IMR-90 (cell line): ENCODE results near the gene LRPAP1. TPM values are rescaled to one million over a fixed set of nuclear protein-coding genes. Genes with fewer than 3 reads are reported as not detected.

Source experiments
- ATAC-seq: fragments of 200-7000 bp; cut with Tn5 transposase; 2 replicates; pipeline ENCODE4 v1.9.1; 2020; ENCODE audit warnings: low read depth, mild to moderate bottlenecking, moderate library complexity
- BruUV-seq: library from RNA; stranded (reverse); fragments of 400-500 nt; replicated peaks from 2 replicates; lab custom pipeline; 2021; lab: Mats Ljungman, UMichigan
- CTCF ChIA-PET: fragments of 300-600 bp; formaldehyde crosslinking; extraction: SDS; loops from one replicate; lab custom pipeline; 2021; ENCODE audit warnings: antibody characterized with exemption; lab: Yijun Ruan, JAX
- POLR2A ChIA-PET: fragments of 300-600 bp; sonication (Branson Sonifier 250); formaldehyde crosslinking; loops from one replicate; lab custom pipeline; 2022; ENCODE audit warnings: antibody characterized with exemption; ENCODE audit not compliant: unreplicated experiment; lab: Charles Lee
- DNase-seq: peaks from one replicate; pipeline ENCODE4 v3.0.0; 2013
- H2AFZ ChIP-seq: replicated peaks from 2 replicates; pipeline ENCODE3; 2013; ENCODE audit warnings: low read length, mild to moderate bottlenecking; ENCODE audit not compliant: poor library complexity
- H2AK5ac ChIP-seq: 2 replicates; pipeline ENCODE4 v1.6.1; 2013; ENCODE audit warnings: low read depth, low read length, inconsistent platforms
- H2AK9ac ChIP-seq: replicated peaks from 2 replicates; pipeline ENCODE3; 2013; ENCODE audit warnings: mild to moderate bottlenecking, low read depth, low read length, moderate library complexity; ENCODE audit not compliant: poor library complexity
- H2BK120ac ChIP-seq: 2 replicates; pipeline ENCODE4 v1.6.1; 2013; ENCODE audit warnings: low read depth, low read length, inconsistent platforms
- H2BK15ac ChIP-seq: 3 replicates; pipeline ENCODE4 v1.6.1; 2013; ENCODE audit warnings: low read depth, low read length, inconsistent platforms
- H2BK20ac ChIP-seq: 2 replicates; pipeline ENCODE4 v1.6.1; 2013; ENCODE audit warnings: low read depth, mild to moderate bottlenecking, inconsistent platforms, low read length, moderate library complexity
- H2BK5ac ChIP-seq: 2 replicates; pipeline ENCODE4 v1.6.1; 2013; ENCODE audit warnings: mild to moderate bottlenecking, low read depth, low read length, inconsistent platforms; ENCODE audit not compliant: poor library complexity, severe bottlenecking
- H3K14ac ChIP-seq: replicated peaks from 2 replicates; pipeline ENCODE4 v1.6.1; 2013; ENCODE audit warnings: low read depth, low read length, inconsistent platforms
- H3K18ac ChIP-seq: 2 replicates; pipeline ENCODE4 v1.6.1; 2013; ENCODE audit warnings: low read depth, low read length, control low read depth
- H3K23ac ChIP-seq: 2 replicates; pipeline ENCODE4 v1.6.1; 2013; ENCODE audit warnings: low read depth, low read length, inconsistent platforms
- H3K27ac ChIP-seq: 2 replicates; pipeline ENCODE4 v1.5.1; 2013; ENCODE audit warnings: mild to moderate bottlenecking, control low read depth, low read length; ENCODE audit not compliant: insufficient read depth
- H3K27me3 ChIP-seq: 2 replicates; pipeline ENCODE4 v1.6.1; 2013; ENCODE audit warnings: low read length; ENCODE audit not compliant: control insufficient read depth, insufficient read depth
- H3K36me3 ChIP-seq: 2 replicates; pipeline ENCODE4 v1.6.1; 2013; ENCODE audit warnings: low read length, mixed read lengths; ENCODE audit not compliant: control insufficient read depth, insufficient read depth
- H3K4ac ChIP-seq: 2 replicates; pipeline ENCODE4 v1.6.1; 2013; ENCODE audit warnings: low read depth, low read length, inconsistent platforms
- H3K4me1 ChIP-seq: 2 replicates; pipeline ENCODE4 v1.6.1; 2013; ENCODE audit warnings: low read length, mixed read lengths; ENCODE audit not compliant: control insufficient read depth, insufficient read depth
- H3K4me2 ChIP-seq: 2 replicates; pipeline ENCODE4 v1.6.1; 2013; ENCODE audit warnings: low read depth, mild to moderate bottlenecking, control low read depth, low read length, moderate library complexity
- H3K4me3 ChIP-seq: 2 replicates; pipeline ENCODE4 v1.5.1; 2013; ENCODE audit warnings: low read depth, mild to moderate bottlenecking, control low read depth, low read length, moderate library complexity; ENCODE audit not compliant: insufficient read depth
- H3K56ac ChIP-seq: 2 replicates; pipeline ENCODE4 v1.6.1; 2013; ENCODE audit warnings: low read length, inconsistent platforms; ENCODE audit not compliant: insufficient read depth; ENCODE audit errors: extremely low read depth
- H3K79me1 ChIP-seq, 2 experiments: 2 replicates each; pipeline ENCODE4 v1.6.1; 2013; ENCODE audit warnings: low read length in 2 of 2, inconsistent platforms in 1 of 2, low read depth in 1 of 2
- H3K9ac ChIP-seq: 2 replicates; pipeline ENCODE4 v1.6.1; 2013; ENCODE audit warnings: low read depth, low read length, control low read depth
- H3K9me1 ChIP-seq: 2 replicates; pipeline ENCODE4 v1.6.1; 2013; ENCODE audit warnings: low read length, inconsistent platforms; ENCODE audit not compliant: insufficient read depth
- H3K9me3 ChIP-seq: 2 replicates; pipeline ENCODE4 v1.6.1; 2013; ENCODE audit warnings: low read length; ENCODE audit not compliant: control insufficient read depth, insufficient read depth
- H4K20me1 ChIP-seq: 2 replicates; pipeline ENCODE4 v1.6.1; 2013; ENCODE audit warnings: low read length, inconsistent platforms; ENCODE audit not compliant: insufficient read depth
- H4K5ac ChIP-seq: 2 replicates; pipeline ENCODE4 v1.6.1; 2013; ENCODE audit warnings: mild to moderate bottlenecking, low read depth, low read length, control low read depth
- H4K8ac ChIP-seq, 2 experiments: 2 replicates each; pipeline ENCODE4 v1.6.1; 2013; ENCODE audit warnings: low read depth in 2 of 2, low read length in 2 of 2, control low read depth in 1 of 2, inconsistent platforms in 1 of 2
- H4K91ac ChIP-seq: 2 replicates; pipeline ENCODE4 v1.6.1; 2013; ENCODE audit warnings: low read depth, low read length, inconsistent platforms; ENCODE audit not compliant: insufficient read depth
- BHLHE40 ChIP-seq: fragments of 150-350 bp; IDR thresholded peaks from 2 replicates; pipeline ENCODE4 v1.6.1; 2016; ENCODE audit warnings: mild to moderate bottlenecking, low read depth, low read length
- CHD1 ChIP-seq: IDR thresholded peaks from 2 replicates; pipeline ENCODE4 v1.6.1; 2012; ENCODE audit warnings: low read depth, low read length, improper control_type of control experiment
- FOS ChIP-seq: fragments of 150-350 bp; IDR thresholded peaks from 2 replicates; pipeline ENCODE4 v1.6.1; 2016; ENCODE audit warnings: low read depth, low read length
- MAZ ChIP-seq: IDR thresholded peaks from 2 replicates; pipeline ENCODE4 v1.6.1; 2012; ENCODE audit warnings: low read depth, mild to moderate bottlenecking, low read length, improper control_type of control experiment, moderate library complexity, borderline replicate concordance
- MXI1 ChIP-seq: IDR thresholded peaks from 2 replicates; pipeline ENCODE4 v1.6.1; 2012; ENCODE audit warnings: low read depth, mild to moderate bottlenecking, low read length, moderate library complexity, borderline replicate concordance
- NFE2L2 ChIP-seq: fragments of 150-350 bp; IDR thresholded peaks from 2 replicates; pipeline ENCODE4 v1.6.1; 2016; ENCODE audit warnings: low read depth, mild to moderate bottlenecking, low read length
- POLR2A ChIP-seq: IDR thresholded peaks from 2 replicates; pipeline ENCODE4 v1.6.1; 2012; ENCODE audit warnings: mild to moderate bottlenecking, low read depth, low read length
- RAD21 ChIP-seq: IDR thresholded peaks from 2 replicates; pipeline ENCODE4 v1.6.1; 2012; ENCODE audit warnings: low read length, improper control_type of control experiment
- SMC3 ChIP-seq: fragments of 150-350 bp; IDR thresholded peaks from 2 replicates; pipeline ENCODE4 v1.6.1; 2016; ENCODE audit warnings: low read depth, mild to moderate bottlenecking, antibody characterized with exemption, low read length, moderate library complexity
- WGBS, 2 experiments: methylation state at CpG; one replicate each; pipeline versions ENCODE4 v1.1.5 to v1.1.7; 2013; ENCODE audit warnings: missing lambda C conversion rate in 2 of 2; ENCODE audit not compliant: insufficient read length in 1 of 2; ENCODE audit errors: extremely low coverage in 2 of 2; 5-methylcytosine and 5-hydroxymethylcytosine counted together
- dilution Hi-C: fragments of 300-500 bp; cut with HindIII; formaldehyde crosslinking; loops from one replicate; pipeline ENCODE4 v1.14.3; 2018; ENCODE audit warnings: low sequenced_read_pairs; ENCODE audit not compliant: unreplicated experiment
- in situ Hi-C: fragments of 300-500 bp; cut with MboI; formaldehyde crosslinking; loops from 3 replicates; pipeline ENCODE4 v1.14.3; 2019; ENCODE audit warnings: low sequenced_read_pairs, inconsistent platforms, mixed read lengths
- intact Hi-C: fragments of 100-400 bp; cut with micrococcal nuclease; formaldehyde crosslinking; loops from 2 replicates; pipeline ENCODE4 v1.10.0; 2022
- polyA plus RNA-seq, 3 experiments: library from polyadenylated mRNA; depleted of rRNA; stranded (reverse); fragments of >200 nt; gene quantifications; 2 replicates each; pipeline ENCODE4 v1.2.3, GENCODE V29; 2012; ENCODE audit warnings: low replicate concordance in 1 of 3
- total RNA-seq: library from RNA; depleted of rRNA; stranded (reverse); fragments of >200 nt; gene quantifications from 2 replicates; pipeline ENCODE4 v1.2.3, GENCODE V29; 2012
- TF ChIP-seq, protein P1 (sequence below): conservative IDR thresholded peaks from 2 replicates; pipeline ENCODE4 v1.5.1; 2012; ENCODE audit warnings: mild to moderate bottlenecking, low read depth, low read length, improper control_type of control experiment
- TF ChIP-seq, protein P2 (sequence below): fragments of 150-350 bp; IDR thresholded peaks from 2 replicates; pipeline ENCODE4 v1.6.1; 2016; ENCODE audit warnings: low read depth, mild to moderate bottlenecking, low read length, moderate library complexity, borderline replicate concordance
- TF ChIP-seq, protein P3 (sequence below): fragments of 150-350 bp; IDR thresholded peaks from 2 replicates; pipeline ENCODE4 v1.6.1; 2017; ENCODE audit warnings: mild to moderate bottlenecking, antibody characterized with exemption, low read length, low read depth

The LRPAP1 gene
- total and polyA plus RNA-seq, 2 of the 4 experiments (the other 2 are of a cell fraction) = 135 to 175 TPM

DNA sequence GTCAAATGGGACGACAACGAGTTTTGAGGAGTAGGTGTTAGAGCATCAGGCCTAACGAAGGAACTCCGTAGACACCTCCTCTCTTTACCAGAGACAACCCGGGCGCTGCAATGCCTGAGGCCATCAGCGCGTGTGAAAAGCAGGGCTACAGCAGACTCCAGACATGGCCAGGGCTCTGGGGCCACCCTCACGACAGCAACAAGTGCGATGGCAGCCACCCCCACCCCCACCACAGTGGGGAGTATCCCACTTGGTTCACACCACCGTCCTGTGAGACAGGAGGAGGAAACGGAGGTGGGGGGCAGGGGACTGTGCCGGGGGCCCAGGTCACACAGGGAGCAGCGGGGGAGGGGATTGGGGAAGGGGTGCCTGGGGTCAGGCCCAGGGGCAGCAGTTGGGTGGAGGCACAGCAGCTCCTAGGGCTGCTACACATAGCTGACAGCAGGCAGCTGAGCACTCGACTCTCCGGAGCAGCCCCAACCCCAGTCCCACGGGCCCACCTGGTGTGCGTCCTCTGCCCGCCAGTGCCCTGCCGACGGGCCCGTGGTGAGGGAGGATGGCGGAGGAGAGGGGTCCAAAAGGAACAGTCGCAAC, 8.5 kb downstream of the LRPAP1 start:
- H2AK5ac ChIP-seq = no peak overlapping the region
- intact Hi-C loops (no loop called here), in situ Hi-C loops (no loop called here), dilution Hi-C loops (no loop called here)
- H3K18ac ChIP-seq = no peak overlapping the region
- H2AFZ ChIP-seq = no peak overlapping the region
- H2BK5ac ChIP-seq = no peak overlapping the region
- H2BK15ac ChIP-seq = no peak overlapping the region
- H4K5ac ChIP-seq = no peak overlapping the region
- H3K79me1 ChIP-seq = peaks cover 5 to 22% of the 10 kb centered on the region in 2 experiments
- H3K4ac ChIP-seq = no peak overlapping the region
- no peak overlapping the region for H4K8ac ChIP-seq
- no peak overlapping the region for H3K4me2 ChIP-seq
- H3K4me1 ChIP-seq = no peaks in the 10 kb centered on the region
- H2AK9ac ChIP-seq = peak overlapping the region; percentile 39
- H3K56ac ChIP-seq = no peak overlapping the region
- no peak overlapping the region for H3K14ac ChIP-seq
- no peaks in the 10 kb centered on the region for H3K9me1 ChIP-seq
- TF ChIP-seq BHLHE40 (no peak), CHD1 (no peak), SMC3 (no peak), NFE2L2 (no peak), RAD21 (no peak), MAZ (no peak), FOS (no peak), MXI1 (no peak), POLR2A (no peak)
- TF ChIP-seq, protein P1, sequence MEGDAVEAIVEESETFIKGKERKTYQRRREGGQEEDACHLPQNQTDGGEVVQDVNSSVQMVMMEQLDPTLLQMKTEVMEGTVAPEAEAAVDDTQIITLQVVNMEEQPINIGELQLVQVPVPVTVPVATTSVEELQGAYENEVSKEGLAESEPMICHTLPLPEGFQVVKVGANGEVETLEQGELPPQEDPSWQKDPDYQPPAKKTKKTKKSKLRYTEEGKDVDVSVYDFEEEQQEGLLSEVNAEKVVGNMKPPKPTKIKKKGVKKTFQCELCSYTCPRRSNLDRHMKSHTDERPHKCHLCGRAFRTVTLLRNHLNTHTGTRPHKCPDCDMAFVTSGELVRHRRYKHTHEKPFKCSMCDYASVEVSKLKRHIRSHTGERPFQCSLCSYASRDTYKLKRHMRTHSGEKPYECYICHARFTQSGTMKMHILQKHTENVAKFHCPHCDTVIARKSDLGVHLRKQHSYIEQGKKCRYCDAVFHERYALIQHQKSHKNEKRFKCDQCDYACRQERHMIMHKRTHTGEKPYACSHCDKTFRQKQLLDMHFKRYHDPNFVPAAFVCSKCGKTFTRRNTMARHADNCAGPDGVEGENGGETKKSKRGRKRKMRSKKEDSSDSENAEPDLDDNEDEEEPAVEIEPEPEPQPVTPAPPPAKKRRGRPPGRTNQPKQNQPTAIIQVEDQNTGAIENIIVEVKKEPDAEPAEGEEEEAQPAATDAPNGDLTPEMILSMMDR = no peak
- TF ChIP-seq, protein P2, sequence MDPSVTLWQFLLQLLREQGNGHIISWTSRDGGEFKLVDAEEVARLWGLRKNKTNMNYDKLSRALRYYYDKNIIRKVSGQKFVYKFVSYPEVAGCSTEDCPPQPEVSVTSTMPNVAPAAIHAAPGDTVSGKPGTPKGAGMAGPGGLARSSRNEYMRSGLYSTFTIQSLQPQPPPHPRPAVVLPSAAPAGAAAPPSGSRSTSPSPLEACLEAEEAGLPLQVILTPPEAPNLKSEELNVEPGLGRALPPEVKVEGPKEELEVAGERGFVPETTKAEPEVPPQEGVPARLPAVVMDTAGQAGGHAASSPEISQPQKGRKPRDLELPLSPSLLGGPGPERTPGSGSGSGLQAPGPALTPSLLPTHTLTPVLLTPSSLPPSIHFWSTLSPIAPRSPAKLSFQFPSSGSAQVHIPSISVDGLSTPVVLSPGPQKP = no peak
- TF ChIP-seq, protein P3, sequence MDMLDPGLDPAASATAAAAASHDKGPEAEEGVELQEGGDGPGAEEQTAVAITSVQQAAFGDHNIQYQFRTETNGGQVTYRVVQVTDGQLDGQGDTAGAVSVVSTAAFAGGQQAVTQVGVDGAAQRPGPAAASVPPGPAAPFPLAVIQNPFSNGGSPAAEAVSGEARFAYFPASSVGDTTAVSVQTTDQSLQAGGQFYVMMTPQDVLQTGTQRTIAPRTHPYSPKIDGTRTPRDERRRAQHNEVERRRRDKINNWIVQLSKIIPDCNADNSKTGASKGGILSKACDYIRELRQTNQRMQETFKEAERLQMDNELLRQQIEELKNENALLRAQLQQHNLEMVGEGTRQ = no peak
- DNase-seq (no peak), ATAC-seq (no peak)
- no TSS peak for BruUV-seq
- H3K9ac ChIP-seq = no peak overlapping the region
- no peak overlapping the region for H2BK120ac ChIP-seq
- H2BK20ac ChIP-seq = no peak overlapping the region
- ChIA-PET POLR2A (no interaction called here), CTCF (no interaction called here)
- peaks cover 36% of the 10 kb centered on the region for H4K20me1 ChIP-seq
- H3K9me3 ChIP-seq = no peaks in the 10 kb centered on the region
- H3K27me3 ChIP-seq = no peaks in the 10 kb centered on the region
- H3K36me3 ChIP-seq = peaks cover 54% of the 10 kb centered on the region
- WGBS, 2 experiments = no CpG with 5 or more reads among the region's 24 CpGs
- no peak overlapping the region for H4K91ac ChIP-seq
- H3K23ac ChIP-seq = no peak overlapping the region
- H3K4me3 ChIP-seq = no peak overlapping the region
- no peak overlapping the region for H3K27ac ChIP-seq
